ENCODE measurements around the gene MYRFL.

- TF ChIP-seq POLR2AphosphoS5 (IDR thresholded peaks at IDR 0.05; ENCODE audit: low read depth, low read length), result no peak
- TF ChIP-seq CTCF (IDR thresholded peaks at IDR 0.05), result no peak
These were observed 174.5 kb downstream of the MYRFL start for GRCh38 chr12:69999561-69999960.

Measured in SK-N-SH (cell line).